Iris pigment epithelial cell (primary cell): ENCODE measurements around the gene SALL3.

Experiments
- DNase-seq: peaks from one replicate; pipeline ENCODE4 v3.0.0-alpha.2; 2011; ENCODE audit warnings: low read depth

The SALL3 gene

DNA sequence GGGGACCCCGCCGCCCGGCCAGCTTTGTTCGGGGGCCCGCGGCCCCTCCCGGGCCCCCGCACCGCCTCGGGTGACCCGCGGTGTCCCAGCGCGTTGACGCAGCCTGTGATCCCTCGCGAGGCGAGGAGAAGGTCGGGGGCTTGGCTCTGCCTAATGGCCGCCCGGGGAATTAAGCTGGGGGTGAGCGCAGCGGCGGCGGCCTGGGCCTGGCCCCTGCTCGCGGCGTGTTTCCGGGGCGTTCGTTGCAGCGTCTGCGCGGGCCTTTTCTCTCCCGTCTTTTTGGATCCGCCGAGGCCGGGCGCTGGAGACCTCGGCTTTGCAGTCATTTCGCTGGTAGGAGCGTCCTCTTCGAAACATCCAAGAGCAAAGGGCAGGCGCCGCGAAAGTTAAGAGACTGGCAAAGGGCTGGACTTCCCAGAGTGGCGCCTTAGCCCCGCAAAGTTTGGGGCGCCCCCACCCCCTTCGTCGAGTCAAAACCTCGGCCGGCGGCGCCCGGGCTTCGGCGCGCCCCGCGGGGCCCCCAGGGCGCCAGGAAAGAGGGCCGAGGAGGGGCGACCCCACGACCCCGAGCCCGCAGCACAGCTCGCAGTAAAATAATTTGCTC lies 1.3 kb downstream of the SALL3 start:
- no peak for DNase-seq

DNA sequence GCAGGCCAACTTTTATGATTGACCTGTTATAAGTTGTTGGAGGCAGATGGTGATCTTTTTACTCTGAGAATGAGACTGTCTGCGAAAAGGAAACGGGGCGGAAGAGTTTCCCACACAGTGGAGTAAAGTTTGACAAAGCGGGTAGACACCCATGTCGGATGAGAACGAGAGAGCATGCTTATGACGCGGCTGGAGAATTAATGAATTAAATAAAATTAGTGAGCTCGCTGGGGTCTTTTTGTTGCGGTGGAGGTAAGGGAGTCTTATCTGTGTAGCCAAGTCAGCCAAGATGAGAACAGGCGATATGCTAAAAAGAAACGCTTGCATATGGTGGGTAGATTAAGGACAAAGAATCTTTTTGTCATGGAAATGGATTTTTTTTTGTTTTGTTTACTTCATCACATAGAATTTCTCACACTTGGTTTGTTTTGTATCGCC lies 1.8 kb downstream of the SALL3 start:
- no peak for DNase-seq

DNA sequence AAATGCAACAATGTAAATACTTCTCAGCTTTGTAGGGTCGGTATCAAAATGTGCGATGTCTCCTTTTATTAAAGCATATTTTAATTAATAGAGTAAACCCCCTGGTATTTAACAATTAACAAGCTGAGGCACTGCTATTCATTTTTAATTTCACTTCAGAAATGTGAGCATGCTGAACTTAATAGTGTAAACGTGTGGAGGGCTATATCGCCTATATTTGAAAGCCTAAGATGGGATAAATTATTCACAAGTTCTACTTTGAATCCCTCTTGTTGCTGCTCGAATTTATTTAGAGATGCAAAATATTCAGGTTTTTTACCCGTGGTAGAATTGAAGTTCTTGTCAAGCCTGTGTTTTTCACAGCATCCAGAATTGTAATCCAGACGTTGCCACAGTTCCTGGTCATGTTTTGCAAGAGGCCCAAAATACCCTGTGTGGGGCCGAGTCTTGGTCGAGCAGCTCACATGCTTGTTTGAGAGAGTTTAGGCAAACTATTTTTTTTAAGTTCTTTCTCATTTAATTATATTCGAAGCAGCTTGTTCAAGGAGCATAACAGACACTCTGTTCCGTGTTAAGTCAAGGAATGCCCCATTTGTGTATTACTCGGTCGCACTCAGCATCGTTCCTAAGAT lies 2.5 kb downstream of the SALL3 start:
- DNase-seq = no peak

DNA sequence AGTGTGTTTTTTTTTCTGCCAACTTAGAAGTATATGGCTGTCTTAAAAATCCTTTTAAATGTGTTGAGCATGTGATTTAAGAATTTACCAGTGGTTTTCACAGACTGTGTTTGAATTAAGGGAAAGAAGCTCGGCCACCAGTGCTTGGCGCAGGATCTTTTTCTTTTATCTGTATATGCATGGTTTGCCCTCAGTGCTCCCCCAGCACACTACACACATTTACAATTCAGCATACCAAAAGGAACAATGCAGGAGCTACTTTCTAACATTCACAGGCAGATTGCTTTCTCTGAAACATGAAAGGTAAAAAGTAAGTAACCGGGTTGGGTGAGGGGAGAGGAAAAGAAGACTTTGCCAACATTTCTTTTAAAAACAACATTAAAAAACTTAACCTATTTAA lies 3.9 kb downstream of the SALL3 start:
- no peak for DNase-seq

DNA sequence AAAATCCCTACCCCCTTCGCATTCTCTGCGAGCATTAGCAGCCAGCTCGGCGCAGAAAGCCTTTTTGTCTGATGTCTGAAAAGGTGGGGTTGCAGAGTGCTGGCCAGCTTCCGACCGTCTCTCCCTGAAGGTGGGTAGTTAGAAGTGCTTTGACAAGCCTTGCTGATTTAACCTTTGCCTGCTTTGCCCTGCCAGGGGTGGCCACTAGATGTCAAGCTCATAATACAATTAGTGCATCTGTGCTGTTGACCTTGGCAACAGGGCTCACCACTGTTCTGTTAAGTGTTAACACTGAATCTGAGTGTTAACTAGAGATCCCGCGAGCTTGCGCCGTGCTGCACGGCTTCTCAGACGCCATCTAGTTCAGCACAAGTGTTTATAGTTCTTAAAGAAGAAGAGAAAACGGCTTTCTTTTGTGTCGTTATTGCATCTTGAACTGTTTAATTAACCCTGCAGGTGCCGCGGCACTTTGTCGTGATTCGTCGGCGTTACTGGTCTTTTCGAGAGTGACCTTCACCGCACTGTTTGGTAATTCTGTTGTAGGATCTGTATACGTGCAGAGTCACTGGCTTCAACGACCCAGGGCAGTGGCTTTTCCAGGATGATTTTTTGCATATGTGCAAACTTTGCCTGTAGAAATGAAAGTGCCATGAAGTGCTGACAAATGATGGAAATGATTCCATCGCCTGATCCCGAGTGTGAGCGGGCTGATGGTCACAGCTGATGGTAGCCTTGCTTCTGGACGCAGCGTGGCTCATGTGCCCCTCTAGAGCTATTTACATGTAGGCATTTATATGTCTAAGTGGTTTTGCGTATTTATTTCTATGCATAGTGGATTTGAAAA lies 5.5 kb downstream of the SALL3 start:
- peak; percentile 7 for DNase-seq

DNA sequence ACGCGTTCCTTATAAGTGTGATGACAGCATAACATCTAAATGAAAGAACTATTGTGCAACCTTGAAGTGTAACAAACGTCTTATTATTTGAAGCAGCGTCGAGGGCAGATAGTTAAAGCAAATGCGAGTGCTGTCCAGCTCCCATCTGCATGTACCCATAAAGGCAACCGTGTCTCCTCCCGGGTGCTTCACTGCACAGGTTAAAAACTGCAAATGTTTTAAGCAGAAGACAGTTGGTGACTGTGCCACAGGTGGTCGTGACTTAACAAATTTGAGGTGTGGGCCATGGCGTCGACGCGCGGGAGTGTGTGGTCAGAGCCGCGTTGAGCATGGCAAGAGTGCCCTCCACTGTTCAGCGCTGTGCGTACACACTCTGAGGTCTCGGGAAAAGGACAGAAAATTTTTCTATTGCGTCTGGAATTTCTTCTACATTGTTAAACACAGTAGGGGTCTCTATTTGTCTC lies 6.4 kb downstream of the SALL3 start:
- peak; percentile 31 for DNase-seq

DNA sequence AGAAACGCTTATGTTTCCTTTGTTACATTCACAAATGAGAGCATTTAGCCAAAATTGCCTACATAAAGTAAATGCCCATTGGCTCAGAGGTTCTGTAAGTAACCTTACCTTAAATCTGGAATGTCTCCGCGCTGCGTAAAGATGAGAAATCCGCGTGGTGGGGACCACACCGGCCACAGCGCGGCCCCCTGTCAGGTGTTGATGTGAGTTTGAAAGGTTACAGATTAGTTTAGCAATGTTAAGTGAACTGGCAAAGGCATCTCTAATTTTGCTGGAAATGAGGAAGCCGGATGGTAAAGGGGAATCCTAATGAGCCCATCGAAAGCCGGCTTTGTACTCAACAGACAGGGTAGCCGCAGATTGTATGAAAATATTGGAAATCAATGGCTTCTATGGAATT lies 11.8 kb downstream of the SALL3 start:
- no peak for DNase-seq

DNA sequence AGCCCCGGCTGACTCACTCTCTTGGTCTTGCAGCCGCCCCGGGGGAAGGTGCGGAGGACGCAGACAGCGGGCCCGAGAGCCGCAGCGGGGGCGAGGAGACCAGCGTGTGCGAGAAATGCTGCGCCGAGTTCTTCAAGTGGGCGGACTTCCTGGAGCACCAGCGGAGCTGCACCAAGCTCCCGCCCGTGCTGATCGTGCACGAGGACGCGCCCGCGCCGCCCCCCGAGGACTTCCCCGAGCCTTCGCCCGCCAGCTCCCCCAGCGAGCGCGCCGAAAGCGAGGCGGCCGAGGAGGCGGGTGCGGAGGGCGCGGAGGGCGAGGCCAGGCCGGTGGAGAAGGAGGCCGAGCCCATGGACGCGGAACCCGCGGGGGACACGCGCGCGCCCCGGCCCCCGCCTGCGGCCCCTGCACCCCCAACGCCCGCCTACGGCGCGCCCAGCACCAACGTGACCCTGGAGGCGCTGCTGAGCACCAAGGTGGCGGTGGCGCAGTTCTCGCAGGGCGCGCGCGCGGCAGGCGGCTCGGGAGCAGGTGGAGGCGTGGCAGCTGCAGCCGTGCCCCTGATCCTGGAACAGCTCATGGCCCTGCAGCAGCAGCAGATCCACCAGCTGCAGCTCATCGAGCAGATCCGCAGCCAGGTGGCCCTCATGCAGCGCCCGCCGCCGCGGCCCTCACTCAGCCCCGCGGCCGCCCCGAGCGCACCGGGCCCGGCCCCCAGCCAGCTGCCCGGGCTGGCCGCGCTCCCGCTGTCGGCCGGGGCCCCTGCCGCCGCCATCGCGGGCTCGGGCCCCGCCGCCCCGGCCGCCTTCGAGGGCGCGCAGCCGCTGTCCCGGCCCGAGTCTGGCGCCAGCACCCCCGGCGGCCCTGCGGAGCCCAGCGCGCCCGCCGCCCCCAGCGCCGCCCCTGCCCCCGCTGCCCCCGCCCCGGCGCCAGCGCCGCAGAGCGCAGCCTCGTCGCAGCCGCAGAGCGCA lies 12.7 kb downstream of the SALL3 start:
- DNase-seq = no peak

DNA sequence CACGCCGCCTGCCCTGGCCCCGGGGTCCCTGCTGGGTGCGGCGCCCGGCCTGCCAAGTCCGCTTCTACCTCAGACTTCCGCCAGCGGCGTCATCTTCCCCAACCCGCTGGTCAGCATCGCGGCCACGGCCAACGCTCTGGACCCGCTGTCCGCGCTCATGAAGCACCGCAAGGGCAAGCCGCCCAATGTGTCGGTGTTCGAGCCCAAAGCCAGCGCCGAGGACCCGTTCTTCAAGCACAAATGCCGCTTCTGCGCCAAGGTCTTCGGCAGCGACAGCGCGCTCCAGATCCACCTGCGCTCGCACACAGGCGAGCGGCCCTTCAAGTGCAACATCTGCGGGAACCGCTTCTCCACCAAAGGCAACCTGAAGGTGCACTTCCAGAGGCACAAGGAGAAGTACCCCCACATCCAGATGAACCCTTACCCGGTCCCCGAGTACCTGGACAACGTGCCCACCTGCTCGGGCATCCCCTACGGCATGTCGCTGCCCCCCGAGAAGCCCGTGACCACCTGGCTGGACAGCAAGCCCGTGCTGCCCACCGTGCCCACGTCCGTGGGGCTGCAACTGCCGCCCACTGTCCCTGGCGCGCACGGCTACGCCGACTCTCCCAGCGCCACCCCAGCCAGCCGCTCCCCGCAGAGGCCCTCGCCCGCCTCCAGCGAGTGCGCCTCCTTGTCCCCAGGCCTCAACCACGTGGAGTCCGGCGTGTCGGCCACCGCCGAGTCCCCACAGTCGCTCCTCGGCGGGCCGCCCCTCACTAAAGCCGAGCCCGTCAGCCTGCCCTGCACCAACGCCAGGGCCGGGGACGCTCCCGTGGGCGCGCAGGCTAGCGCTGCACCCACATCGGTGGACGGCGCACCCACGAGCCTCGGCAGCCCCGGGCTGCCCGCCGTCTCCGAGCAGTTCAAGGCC lies 13.7 kb downstream of the SALL3 start:
- DNase-seq = no peak

DNA sequence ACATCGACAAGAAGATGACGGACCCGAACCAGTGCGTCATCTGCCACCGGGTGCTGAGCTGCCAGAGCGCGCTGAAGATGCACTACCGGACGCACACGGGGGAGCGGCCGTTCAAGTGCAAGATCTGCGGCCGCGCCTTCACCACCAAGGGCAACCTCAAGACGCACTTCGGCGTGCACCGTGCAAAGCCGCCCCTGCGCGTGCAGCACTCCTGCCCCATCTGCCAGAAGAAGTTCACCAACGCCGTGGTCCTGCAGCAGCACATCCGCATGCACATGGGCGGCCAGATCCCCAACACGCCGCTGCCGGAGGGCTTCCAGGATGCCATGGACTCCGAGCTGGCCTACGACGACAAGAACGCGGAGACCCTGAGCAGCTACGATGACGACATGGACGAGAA lies 14.4 kb downstream of the SALL3 start:
- no peak for DNase-seq

DNA sequence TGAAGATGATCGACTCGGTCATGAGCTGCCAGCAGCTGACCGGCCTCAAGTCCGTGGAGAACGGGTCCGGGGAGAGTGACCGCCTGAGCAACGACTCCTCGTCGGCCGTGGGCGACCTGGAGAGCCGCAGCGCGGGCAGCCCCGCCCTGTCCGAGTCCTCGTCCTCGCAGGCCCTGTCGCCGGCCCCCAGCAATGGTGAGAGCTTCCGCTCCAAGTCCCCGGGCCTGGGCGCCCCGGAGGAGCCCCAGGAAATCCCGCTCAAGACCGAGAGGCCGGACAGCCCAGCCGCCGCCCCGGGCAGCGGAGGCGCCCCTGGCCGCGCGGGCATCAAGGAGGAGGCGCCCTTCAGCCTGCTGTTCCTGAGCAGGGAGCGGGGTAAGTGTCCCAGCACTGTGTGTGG lies 14.9 kb downstream of the SALL3 start:
- DNase-seq = no peak

DNA sequence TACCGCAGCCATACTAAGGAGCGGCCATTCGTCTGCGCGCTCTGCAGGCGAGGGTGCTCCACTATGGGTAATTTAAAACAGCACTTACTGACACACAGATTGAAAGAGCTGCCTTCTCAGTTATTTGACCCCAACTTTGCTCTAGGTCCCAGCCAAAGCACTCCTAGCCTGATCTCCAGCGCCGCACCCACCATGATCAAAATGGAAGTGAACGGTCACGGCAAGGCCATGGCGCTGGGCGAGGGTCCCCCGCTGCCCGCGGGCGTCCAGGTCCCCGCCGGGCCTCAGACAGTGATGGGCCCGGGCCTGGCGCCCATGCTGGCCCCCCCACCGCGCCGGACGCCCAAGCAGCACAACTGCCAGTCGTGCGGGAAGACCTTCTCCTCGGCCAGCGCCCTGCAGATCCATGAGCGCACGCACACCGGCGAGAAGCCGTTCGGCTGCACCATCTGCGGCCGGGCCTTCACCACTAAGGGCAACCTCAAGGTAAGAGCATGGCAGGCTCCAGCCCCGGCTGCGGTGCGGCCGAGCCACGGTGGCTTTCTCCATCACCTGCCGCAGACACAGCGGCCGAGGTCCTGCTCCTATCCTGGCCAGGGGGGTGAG lies 15.5 kb downstream of the SALL3 start:
- no peak for DNase-seq

DNA sequence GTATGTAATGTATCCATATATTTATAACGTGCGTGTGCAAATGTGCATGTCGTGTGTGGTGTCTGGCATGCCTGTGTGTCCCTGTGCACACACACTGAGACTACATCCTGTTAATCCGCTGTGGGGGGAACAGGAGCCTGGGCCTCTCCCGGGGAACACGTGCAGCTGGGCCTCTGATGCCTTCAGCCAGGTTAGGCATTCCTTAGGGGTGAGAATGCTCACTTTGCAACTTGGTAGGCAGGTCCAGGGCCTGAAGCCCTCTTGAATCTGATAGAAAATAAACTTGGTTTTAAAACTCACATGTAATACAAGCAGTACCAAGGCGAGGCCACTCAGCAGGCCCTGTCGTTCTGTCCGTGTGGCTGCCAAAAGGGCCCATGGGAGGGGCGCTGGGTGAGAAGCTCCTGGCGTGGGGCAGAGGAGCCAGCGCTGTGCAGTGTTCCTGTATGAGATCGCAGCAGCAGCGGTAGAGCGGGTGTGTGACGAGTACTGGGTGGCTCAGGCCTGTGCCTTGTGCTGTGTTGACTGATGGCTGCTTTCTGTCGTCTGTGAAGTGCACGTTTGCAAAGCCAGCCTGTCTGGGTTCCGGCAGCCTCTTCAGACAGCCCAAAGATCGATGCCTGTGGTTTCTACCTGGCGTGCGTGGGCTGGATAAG lies 16.2 kb downstream of the SALL3 start:
- DNase-seq = no peak

DNA sequence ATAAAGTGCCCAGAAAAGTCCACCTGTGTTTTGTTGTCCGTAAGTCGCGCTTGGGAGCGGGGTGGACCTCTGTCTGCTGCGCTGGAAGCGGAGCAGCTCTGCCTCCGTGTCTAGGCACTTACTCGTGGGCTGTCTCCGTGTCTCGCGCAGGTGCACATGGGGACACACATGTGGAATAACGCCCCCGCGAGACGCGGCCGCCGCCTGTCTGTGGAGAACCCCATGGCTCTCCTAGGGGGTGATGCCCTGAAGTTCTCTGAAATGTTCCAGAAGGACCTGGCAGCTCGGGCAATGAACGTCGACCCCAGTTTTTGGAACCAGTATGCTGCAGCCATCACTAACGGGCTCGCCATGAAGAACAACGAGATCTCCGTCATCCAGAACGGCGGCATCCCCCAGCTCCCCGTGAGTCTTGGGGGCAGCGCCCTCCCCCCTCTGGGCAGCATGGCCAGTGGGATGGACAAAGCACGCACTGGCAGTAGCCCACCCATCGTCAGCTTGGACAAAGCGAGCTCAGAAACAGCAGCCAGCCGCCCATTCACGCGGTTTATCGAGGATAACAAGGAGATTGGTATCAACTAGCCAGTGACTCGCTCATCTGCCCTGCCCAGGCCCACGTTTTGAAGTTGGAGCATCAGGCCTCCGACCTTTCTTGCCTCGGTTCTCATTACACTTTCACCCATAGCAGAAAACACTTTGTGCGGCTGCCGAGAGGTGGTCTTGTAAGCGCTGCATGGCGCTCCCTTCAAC lies 17.3 kb downstream of the SALL3 start:
- DNase-seq = no peak

DNA sequence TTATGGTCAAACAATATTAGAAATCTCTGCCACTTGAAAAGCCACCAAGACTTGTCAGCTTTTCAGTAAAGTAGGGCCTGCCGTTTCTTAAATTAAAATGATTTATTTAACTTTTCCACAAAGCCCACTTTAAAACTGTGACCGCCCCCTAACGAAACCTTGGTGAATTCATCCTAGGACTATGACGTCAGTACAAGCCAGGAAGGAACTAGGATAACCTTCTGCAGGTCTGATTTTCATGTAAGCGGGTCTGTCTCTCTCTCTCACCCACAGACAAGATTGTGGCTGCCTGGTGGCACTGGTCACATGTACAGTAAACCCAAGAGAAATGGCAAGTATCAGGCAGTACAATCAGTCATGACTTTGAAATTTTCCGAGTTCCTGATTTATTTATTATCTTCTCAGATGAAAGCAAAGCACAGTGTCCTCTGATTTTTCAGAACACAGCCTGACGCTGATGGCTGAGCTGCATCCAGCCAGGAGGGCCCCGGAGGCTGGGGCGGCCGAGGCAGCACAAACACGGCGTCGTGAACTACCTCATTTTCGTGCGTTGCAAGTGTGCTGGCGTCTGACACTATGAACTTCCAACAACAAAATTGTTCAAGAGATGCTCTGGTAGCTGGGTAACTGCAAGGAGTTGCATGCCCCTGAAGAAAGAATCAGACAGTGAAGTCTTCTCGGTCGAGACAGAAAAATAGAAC lies 18.9 kb downstream of the SALL3 start:
- no peak for DNase-seq

DNA sequence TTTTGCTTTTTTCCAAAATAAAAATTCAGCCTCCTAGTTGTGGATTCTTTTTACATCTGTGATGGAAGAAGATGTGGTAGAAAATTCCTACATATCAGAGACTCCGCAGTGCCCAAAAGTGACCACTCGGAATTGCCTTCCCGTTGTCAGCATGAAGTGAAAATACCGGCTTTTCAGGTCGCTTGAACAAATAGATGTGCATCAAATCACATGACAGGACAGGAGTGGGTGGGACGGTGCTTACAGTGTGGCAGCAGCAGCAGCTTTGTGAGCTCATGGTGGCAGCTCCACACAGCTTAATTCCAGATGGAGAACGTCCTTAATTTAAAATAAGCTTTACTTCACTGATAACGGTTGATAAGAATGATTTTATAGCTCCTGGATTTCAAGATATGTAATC lies 20.3 kb downstream of the SALL3 start:
- no peak for DNase-seq

DNA sequence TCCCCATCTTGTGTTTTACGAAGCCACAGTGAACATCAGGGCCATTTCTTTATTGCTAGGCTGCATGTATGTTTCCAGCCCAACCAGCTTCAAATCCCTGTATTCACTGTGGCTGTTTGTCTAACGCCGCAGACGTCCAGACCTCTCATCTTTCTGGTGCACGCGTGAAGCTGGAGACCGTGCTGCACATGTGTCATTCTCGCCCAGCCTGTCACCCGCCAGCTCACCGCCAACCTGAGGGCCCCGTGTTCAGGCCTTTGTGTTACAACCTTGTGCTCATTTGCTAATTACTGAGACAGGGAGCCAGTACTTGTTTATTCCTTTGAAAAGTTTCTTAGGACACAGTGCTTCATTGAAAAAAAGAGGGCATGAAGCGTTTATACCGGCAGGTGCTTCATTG lies 21.4 kb downstream of the SALL3 start:
- no peak for DNase-seq

DNA sequence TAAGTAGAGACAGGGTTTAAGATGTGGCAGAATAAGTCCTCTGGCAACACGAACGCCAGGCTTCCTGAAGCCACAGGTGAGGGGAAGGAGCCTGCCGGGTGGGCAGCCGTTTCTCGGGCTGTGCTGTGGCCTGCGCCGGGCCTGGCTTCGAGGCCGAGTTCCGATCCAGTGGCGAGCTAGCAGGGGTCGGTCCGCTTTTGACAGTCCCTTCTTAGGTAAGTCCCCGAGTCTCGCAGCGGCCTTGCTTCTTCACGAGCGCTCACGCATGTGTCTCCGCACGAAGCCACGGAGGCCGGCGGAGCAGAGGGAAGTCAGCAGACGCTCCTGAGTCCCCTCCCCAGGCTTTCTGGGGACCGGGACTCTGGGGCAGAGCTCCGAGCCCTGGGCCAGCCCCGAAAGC lies 26.0 kb downstream of the SALL3 start:
- DNase-seq = no peak
